Eye (tissue), 1 donor: Measurements from ENCODE around the gene TP53I11.

ENCODE experiments used
- DNase-seq: peaks from one replicate; pipeline ENCODE4 v3.0.0-alpha.2; 2015

The TP53I11 gene

DNA sequence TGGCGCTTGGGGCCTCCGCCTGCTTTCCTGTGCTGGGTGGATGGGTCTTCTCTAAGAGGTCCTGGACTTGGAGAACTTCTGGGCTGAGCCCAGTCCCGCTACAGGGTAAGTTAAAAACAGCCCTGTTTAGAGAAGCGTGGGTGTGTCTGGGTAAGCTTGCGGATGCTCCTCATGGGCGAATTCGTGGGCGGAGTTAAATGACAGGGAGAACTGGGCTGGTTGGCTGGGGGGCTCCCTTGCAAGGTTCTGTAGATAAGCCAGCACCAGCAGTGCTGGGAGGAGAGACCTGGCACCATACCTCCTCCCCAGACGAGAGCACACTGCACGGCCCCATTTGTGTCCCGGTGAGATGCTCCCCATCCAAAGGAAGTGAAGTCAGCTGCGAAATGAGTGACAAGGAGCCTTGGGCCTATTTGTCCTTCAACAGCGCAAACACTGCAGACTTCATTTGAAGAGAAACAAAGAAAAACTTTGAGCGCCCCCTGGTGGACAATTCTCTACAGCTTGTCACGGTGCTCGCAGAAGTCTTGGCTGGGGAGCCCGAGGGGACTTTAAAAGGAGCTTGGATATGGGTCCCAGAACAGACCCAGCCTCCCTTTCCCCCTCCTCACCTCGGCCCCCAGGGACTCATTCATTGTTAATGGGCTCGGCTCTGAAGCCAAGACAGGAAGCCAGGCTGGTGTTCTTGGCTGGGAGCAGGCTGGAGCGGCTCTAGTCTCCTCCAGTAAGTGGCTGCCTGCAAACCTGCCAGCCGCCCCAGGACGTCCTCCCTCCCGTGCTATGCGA, 39.5 kb downstream of the TP53I11 start:
- DNase-seq, result peak; percentile 99

DNA sequence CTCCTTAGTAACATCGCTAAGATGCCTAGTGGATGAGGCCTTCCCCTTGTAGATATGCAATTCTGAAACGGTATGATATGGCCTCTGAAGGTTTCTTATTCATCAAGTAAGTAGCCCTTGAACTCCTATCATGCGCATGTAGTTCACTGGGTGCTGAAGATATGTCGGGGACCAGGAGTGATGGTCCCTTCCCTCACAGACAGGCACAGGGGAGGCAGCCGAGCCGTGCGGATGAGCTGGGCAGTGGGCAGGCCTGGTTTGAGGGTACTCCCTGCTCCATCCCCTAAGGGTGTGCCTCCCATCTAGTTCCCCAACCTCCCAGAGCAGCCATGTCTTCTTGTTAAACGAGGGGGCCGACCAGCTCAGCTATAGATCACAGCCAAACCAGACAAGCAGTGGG, 40.1 kb downstream of the TP53I11 start:
- no peak for DNase-seq

DNA sequence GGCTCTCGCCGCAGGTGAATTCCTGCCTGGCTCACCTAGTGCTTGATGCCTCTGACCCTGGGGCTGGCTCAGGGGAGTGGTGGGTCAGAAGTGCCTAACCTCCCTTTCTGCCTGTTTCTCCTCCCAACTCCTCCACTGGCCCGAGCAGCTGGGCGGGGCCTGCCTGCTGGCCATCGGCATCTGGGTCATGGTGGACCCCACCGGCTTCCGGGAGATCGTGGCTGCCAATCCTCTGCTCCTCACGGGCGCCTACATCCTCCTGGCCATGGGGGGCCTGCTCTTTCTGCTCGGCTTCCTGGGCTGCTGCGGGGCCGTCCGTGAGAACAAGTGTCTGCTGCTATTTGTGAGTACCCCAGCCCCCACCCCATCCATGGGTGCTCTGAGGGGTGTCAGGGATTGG, 41.1 kb downstream of the TP53I11 start:
- DNase-seq, result no peak

DNA sequence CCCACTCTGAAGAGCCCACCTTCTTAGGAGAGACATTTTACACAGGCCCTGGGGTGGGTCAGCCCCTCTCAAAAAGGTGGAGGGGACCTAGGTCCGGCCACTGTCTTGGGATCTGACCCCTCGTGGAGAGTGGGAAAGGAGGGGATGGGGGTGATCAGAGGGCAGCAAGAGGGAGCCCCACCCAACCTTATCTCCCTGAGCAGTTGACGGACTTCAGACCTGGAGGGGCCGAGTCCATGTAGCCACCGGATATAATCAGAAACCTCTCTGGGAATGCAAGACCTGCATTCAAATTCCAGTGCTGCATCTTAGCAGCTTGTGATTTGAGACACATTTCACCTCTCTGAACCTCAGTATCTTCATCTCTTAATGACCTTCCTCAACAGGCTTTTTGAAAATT, 44.0 kb downstream of the TP53I11 start:
- DNase-seq, result no peak

DNA sequence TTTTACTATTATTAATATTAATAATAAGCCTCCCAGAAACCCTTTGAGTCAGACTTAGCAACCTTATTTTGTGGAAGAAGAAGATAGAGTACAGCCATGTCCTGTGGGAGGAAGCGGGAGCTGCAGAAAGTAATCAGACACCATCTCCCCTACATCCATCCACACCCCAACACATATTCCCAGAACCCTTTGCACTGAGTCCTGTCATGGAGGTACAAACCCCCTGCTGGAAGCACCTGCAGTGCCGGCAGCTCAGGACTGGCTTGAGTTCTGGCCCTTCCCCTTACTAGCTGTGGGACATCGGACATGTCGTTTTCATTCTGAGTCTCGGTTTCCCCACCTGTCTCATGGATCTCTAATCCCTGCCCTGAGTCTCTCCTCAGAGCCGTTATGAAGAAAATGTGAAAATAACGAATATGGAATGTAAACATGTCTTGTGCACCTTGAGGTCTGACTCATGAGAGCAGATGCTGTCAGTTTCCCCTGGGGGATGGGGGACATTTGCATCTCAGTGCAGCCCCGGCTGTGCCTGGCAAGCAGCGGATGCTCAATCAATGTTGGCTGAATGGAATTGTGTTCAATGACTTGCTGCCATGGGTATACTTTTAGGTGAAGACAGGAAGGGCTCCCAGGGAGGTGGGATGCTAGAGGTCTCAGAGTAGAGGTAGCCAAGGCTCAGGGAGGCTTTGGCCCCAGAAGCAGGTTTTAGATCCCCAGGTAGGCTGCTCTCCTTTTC, 45.4 kb downstream of the TP53I11 start:
- DNase-seq, result no peak

DNA sequence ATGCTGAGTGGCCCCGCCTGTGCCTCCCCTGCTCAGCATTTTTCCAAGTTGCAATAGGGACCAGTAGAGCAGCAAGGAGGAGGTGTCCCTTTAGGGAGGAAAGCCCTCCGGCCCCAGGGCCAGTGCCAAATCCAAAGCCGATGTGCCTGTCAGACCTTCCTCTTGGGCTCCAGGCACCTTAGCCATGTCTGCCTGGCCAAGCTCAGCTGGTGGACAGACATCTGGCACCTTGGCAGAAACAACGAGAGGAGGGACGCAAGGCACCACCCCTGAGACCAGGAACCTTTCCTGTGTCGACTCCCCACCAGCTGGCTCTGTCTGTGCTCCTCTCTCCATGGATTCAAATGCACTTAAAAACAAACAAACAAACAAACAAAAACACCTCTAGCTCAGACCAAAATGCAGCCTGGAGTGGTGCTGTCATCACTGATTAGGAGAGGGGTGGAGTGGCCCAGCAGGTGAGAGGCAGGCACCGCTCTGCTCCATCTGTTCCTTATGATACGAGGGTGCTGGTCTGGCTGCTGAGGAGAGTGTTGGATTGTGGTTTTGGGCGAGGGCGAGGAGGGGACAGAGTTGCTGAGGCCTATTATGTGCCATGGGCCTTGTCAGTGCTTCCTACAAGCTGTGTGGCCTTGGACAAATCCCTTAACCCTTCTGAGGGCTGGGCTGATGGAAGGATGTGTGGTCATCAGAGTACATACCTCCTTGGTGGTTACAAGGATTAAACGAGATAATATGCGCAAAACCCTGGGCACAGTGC, 46.2 kb downstream of the TP53I11 start:
- DNase-seq, result no peak

DNA sequence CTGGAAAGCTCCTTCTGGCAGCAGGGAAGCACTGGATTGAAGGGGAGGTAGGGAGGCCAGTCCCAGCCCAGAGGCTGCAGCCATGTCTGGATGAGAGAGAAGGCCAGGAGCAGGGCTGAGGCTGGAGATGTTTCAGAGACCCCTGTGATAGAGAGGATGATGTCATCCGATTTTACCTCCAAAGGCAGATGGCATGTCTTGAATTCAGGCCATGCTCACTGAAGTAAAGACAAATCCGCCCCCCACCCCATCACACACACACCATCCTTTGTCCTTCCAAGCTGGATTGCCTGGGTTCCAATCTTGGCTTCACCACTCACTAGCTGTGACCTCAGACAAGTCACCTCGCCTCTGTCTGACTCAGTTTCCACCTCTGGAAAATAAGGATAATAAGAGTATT, 47.2 kb downstream of the TP53I11 start:
- DNase-seq, result no peak

DNA sequence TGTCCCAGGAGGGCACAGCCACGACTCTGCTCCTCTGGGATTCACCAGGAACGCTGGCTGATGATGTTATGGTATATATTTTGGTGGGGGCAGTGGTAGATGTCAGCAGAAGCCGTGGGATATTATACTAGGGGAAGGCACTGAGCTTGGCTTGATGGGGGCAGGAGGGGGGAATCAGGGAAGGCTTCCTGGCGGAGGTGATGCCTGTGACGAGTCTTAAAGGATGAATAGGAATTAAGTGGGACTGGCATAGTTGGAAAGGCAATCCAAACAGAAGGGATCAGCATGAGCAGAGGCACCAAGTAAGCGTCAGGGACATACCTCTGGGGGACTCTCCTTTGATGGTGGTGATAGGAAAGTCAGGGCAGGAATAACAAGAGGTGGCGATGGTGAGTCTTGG, 47.6 kb downstream of the TP53I11 start:
- no peak for DNase-seq

DNA sequence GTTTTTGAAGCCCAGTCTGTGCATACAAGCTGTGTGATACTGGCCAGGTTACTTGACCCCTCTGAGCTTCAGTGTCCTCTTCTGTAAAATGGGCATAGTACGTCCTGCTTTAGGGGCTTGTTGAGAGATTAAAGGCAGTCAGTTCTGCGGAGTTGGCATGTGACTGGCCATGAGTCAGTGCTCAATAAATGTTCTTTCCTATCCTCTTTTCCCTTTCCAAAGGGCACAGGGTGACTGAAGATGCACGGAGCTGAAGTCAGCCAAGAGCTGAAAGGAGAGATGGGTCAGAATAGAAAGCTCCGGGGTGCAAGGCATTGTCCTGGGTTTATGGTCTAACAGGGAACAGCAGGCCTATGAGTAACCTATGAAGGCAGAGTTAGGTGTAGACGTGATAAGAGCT, 48.9 kb downstream of the TP53I11 start:
- no peak for DNase-seq

DNA sequence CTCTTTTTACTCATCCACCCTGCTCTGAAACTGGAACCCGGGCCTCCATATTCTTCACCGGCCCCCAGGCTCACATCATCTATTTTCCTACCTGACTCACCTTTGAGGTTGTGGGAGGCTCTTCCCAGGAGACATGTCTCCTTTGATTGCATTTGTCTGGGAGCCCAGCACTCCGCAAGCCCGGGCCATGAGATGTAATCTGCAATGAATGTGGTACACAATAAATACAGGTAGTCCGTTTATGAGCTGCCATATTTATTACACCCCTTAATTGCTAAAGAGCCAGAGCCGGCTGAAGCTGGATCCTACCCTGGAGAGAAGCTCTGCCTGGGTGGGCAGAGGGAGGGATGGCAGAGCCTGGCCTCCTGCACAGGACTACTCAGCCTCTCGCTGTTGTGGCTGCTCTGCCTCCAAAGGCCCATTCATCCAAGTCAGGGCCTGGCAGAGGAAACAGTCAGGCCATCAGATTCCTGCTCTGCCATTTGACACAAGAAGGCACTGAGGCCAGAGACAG, 49.5 kb downstream of the TP53I11 start:
- DNase-seq, result no peak

DNA sequence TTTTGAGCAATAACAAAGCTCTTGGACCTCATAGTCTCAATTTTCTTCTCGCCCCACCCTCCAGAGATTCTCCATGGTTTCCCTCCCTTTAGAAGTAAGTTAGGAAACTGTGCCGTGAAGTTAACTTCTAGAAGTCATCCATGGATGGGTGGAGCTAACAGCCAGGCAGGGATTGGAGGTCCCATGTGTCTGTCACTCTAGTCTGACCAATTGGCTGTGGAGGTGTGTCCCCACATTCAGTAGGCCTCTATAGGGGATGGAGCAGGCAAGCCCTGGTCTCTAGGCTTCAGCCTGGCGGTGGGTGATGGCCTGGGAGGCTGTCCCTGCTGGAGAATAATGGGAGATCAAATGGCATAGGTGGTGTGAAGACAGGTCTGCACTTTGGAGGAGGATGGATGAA, 50.7 kb downstream of the TP53I11 start:
- peak; percentile 74 for DNase-seq

DNA sequence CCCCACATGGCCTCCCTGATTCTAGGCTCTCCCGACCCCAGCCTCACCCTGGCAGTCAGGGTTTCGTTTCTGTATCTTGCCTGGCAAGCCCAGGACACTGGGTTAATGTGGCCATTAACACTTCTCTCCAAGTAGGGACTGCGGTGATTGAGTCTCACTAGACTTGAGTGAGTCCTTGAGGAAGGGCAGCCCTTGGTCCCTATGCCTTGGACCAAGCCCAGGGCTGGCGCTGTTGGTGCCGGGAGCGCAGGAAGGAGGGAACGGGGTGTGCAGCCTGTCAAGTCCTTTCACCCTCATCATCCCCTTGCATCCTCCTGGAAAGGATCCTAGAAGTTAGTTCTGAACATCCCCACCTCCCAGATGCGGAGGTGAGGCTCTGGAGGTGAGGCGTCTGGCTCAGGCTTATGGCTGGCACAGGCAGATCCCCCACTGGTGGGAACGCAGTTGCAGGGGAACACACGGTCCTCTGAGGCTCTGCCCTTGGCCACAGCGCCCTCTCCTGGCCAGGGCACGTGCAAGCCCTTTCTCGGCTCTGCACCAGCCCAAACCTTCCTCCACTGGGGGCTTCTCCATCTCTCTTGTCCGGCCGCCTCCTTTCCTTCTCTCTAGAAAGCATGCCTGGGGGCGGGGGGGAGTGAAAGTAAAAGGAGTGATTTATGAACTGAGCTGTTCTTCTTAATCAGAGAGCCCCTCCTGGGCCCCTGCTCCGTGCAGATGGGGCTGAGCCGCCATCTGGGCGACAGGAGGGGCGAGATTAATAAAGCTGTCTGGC, 56.7 kb downstream of the TP53I11 start:
- peak; percentile 94 for DNase-seq

DNA sequence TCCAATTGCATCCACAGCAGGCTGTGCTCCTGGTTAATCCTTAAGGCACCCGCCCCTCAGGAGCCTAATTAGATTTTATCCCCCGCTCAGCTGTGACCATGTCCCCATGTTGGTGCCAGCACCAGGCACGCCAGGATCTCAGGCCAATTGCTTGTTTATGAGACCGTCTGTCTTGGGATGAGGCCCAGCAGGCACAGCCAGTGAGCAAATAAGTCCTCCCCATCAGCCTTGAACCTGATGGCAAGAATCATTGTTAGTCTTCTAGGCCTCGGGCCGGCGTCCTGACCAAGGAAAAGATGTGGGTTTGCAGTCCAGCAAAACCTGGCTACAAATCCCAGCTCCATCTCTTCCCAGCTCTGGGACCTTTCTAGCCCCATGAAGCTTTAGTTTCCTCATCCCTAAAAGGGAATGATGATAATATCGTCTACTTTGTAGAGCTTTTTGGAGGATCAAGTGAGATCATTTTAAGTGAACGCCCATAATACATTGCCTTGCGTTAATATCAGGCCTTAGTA, 57.3 kb downstream of the TP53I11 start:
- peak; percentile 63 for DNase-seq

DNA sequence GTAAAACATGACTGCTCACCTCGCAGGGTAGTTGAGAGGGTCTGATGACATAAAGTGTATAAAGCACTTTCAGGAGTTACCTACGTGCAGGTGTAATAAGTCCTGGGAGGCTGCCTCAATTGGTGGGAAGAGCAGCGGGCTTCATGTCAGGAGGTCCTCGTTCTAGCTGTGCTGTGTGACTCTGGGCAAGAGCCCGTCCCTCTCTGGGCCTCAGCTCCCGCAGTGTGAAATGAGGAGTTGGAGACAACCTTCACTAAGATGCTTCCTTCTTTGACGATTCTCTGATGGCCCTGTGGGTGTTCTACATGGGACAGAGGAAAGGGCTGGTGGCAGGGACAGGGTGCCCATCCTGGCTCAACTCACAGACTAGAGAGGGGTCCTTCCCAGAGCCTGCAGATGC, 57.8 kb downstream of the TP53I11 start:
- no peak for DNase-seq

DNA sequence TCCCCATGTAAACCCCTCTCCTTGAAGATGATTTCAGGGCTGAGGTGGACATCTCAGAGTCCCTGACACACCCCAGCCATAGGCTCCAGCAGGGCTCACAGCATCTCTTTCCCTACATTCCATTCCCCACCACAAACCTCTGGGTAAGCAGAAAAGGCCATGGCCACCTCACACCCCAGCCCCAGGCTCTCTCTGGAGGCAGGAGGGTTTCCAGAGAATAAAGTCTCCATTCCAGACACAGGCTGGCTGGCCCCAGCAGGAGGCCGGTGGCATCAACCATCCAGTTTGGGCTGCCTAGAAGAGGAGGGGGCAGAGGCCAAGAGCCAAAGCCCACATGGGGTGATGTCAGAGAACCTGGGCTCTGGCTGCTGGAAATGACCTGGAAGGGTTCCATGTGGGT, 61.4 kb downstream of the TP53I11 start:
- no peak for DNase-seq

DNA sequence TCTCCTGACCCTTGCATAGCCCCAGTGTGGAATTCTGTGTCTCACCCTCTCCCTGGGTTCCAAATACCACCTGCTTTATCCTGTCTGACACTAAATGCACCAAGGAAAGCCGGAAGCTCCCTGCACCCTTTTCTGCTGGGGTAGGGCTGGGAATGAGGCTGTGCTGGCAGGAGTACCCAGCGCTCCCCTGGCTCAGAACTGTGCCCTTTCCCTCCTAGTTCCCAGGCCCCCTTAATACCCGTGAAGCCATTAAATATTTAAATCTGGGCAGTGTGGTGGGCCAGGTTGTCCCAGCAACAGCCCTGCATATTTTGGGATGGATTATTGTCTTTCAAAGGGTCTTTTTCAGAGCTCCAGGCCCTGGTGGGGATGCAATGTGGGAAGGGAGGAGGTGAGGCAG, 63.0 kb downstream of the TP53I11 start:
- DNase-seq, result no peak

DNA sequence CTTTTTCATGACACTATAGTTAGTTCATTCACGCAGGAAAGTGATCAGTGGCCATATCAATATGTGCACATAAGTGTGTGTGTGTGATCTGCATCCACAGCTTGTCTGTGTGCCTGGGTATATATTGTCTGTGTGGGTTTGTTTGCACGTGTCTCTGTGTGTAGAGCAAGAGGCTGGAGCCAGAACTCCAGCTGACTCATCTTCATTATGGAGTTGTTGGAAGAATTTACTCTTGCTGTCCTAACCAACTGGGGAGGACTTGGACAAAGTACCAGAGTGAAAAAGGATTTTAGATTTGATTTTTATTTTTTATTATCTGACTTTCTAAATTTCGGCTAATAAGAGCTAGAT, 63.9 kb downstream of the TP53I11 start:
- no peak for DNase-seq

DNA sequence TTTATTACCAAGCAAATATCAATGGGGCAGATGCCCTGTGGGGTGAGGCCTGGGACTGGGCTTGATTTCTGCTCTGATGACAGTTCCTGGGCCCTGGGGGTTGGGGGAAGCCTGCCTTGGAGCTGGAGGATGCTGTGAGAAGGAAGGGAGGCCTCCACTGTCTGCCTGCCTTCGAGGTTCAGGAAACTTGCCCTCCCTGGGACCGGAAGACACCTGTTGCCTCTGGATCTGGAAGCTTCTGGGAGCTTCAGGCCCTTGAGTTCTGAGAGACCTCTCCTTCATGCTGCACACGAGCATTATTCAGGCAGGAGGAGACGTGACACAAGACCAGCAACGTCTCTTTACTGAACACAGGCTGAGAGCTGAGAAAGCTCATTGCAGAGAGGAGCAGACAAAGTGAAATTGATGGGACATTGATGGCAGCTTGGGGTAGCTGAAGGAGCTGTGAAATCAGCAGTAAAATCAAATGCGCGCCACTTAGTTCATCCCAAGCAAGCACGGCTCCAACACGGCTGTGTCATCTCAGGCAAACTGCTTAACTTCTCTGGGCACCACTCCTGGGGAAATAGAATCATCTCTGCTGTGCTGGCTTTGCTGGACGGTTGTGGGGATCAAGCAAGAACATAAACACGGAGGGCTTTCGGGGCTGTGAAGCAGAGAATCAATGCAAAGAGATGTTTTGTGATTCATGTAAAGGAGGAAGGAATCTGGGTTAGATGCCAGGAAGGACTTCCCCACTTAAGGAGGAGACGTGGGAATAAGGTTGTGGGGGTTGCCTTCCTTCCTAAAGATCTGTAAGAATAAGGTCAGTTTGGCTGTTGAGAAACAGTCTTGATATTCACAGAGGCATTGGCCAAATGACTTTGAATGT, 64.5 kb downstream of the TP53I11 start:
- DNase-seq, result no peak

DNA sequence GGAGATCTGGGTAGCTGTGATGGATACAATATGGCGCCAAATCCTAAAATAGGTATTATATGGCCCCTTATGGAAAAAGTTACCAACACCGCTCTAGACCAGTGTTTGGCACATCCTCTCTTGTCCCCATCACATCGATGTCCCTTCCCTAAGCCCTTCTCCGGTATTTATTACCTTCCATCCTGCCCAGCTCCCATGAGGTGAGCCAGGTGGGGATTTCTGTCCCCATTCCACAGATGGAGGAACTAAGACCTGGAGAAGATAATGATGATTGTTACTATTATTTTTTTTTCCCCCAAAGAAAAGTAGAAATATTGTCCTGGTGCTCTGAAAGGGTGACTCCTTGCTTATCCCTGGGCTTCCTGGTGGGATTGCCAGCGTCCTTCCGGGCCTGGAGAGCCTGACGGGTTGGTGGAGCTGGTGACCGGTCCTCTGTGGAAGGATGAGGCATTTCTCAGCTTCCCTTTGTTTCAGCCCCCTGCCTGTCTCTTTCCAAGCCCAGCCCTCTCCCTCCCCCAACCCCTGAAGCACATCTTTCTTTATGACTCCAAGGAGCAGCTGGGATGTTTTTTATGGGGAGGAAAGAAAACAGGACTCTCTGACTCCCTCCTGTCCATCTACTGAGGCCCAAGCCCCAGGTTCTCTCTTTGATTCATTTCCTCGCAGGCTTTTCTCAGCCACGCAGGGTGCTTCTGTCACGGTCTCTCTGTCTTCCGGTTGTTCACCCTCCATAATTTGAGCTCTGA, 65.4 kb downstream of the TP53I11 start:
- no peak for DNase-seq

DNA sequence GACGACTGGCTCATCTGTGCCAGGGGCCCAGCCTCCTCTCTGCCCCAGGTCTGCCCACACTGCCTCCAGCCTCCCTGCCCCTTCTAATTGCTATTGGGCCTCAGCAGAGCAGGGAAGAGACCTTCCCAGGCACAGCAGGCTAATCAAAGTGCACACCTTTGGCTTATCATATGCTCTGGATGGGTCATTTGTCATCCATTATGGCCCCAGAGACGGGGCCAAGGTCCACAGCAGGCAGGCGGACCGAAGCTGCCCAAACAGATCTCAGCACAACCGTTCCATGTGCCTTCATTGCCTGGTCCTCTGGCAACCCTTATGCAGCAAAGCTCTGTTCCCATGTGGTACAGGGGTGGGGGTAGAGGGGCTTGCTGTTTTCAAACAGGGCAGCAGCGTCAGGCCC, 66.6 kb downstream of the TP53I11 start:
- DNase-seq, result no peak

DNA sequence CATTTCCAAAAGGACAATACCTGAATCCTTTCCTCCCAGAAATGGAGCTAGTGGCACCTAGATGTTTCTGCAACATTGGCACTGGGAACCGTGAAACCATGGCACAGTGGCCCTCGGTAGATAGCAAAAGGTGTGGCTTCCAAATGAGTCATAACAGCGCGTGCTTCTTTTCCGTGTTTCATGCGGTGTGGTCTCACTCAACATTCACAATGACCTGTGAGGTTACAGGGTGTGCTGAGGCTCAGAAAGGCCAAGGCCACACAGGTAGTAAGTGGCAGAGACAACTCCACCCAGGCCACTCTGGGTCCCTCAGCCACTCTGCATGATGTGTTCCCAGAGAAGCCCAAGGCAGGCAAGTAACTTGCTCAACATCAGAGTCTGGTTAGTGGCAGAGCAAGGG, 67.4 kb downstream of the TP53I11 start:
- DNase-seq, result no peak
